Esophagus muscularis mucosa (tissue), 4 donors: ENCODE results near the gene CMTM8. TPM values are rescaled to one million over a fixed set of nuclear protein-coding genes. Genes with fewer than 3 reads are reported as not detected.

ENCODE experiments used
- DNase-seq: peaks from one replicate; pipeline ENCODE4 v3.0.0-alpha.2; 2017; ENCODE audit errors: extremely low spot score
- H3K27ac ChIP-seq, 4 donors: fragments of 200-600 bp; sonication (generic); replicated peaks in 1 of 4; 1 replicate in 3 of 4; 2 replicates in 1 of 4; pipeline ENCODE4 v1.5.1; 2016 to 2019; ENCODE audit warnings: mild to moderate bottlenecking in 1 of 4
- H3K27me3 ChIP-seq, 4 donors: fragments of 200-600 bp; sonication (generic); one replicate each; pipeline versions ENCODE4 v1.5.1 to v1.6.0; 2016 to 2019
- H3K36me3 ChIP-seq, 4 donors: fragments of 200-600 bp; sonication (generic); one replicate each; pipeline ENCODE4 v1.5.1; 2016 to 2019
- H3K4me1 ChIP-seq, 4 donors: fragments of 200-600 bp; sonication (generic); one replicate each; pipeline ENCODE4 v1.5.1; 2016 to 2019
- H3K4me3 ChIP-seq, 4 donors: fragments of 200-600 bp; sonication (generic); 1 replicate in 2 of 4; 2 replicates in 2 of 4; pipeline ENCODE4 v1.5.1; 2016 to 2019; ENCODE audit warnings: mild to moderate bottlenecking in 4 of 4, moderate library complexity in 1 of 4
- H3K9me3 ChIP-seq, 4 donors: fragments of 200-600 bp; sonication (generic); 1 replicate in 3 of 4; 2 replicates in 1 of 4; pipeline ENCODE4 v1.5.1; 2016 to 2019
- CTCF ChIP-seq, 3 experiments: fragments of 200-600 bp in 2 of 3; fragments of 450-650 bp in 1 of 3; sonication (generic) in 2 of 3; IDR thresholded peaks; one replicate each; pipeline ENCODE4 v1.5.1; 2017 to 2019; ENCODE audit warnings: antibody characterized with exemption in 3 of 3, mild to moderate bottlenecking in 2 of 3, moderate library complexity in 1 of 3
- EP300 ChIP-seq: sonication (generic); formaldehyde crosslinking; IDR thresholded peaks from one replicate; pipeline ENCODE4 v1.6.1; 2017; ENCODE audit warnings: antibody characterized with exemption
- POLR2A ChIP-seq: fragments of 450-650 bp; IDR thresholded peaks from one replicate; pipeline ENCODE4 v1.6.1; 2017; ENCODE audit warnings: antibody characterized with exemption, moderate library complexity, mild to moderate bottlenecking, low read depth
- POLR2AphosphoS5 ChIP-seq, 2 donors: sonication (generic); formaldehyde crosslinking; IDR thresholded peaks; one replicate each; pipeline ENCODE4 v1.6.1; 2017; ENCODE audit warnings: antibody characterized with exemption in 2 of 2
- WGBS: methylation state at CpG from one replicate; pipeline ENCODE4 v1.1.5; 2018; 5-methylcytosine and 5-hydroxymethylcytosine counted together
- intact Hi-C: fragments of 100-400 bp; cut with DNase I; formaldehyde crosslinking; loops from one replicate; pipeline ENCODE4 v1.15.1; 2023
- total RNA-seq, 4 donors: library from RNA; depleted of rRNA; stranded (reverse); fragments of >200 nt; gene quantifications; one replicate each; pipeline versions ENCODE4 v1.1.0 to v1.2.1, GENCODE V29; 2016

The CMTM8 gene
- total RNA-seq, 4 donors from 2014 or later: 1.7 to 4.2 (median 3.8) TPM

GRCh38 chr3:32261545-32261944, 23.1 kb downstream of the CMTM8 start:
- 98% methylated on average over 3 of the region's 3 CpGs for WGBS
- Histone ChIP-seq H3K27ac (no peak overlapping the region), H3K4me3 (no peak overlapping the region), H3K27me3 (no peaks in the 10 kb centered on the region), H3K36me3 (no peaks in the 10 kb centered on the region), H3K4me1 (no peaks in the 10 kb centered on the region), H3K9me3 (no peaks in the 10 kb centered on the region)
- intact Hi-C loops: no loop called here
- TF ChIP-seq EP300 (no peak), CTCF (IDR thresholded peaks at IDR 0.05) (no peak), POLR2AphosphoS5 (IDR thresholded peaks at IDR 0.05) (no peak), POLR2A (no peak)
- no peak for DNase-seq

GRCh38 chr3:32262201-32262600, 23.7 kb downstream of the CMTM8 start:
- intact Hi-C loops: no loop called here
- Histone ChIP-seq H3K27ac (no peak overlapping the region), H3K4me3 (no peak overlapping the region), H3K27me3 (no peaks in the 10 kb centered on the region), H3K9me3 (no peaks in the 10 kb centered on the region), H3K36me3 (no peaks in the 10 kb centered on the region), H3K4me1 (no peaks in the 10 kb centered on the region)
- WGBS: 90% methylated on average over 2 of the region's 2 CpGs
- peak; percentile 53 for DNase-seq
- TF ChIP-seq POLR2A (no peak), CTCF (IDR thresholded peaks at IDR 0.05) (no peak), POLR2AphosphoS5 (IDR thresholded peaks at IDR 0.05) (no peak), EP300 (no peak)

GRCh38 chr3:32274306-32274705, 35.8 kb downstream of the CMTM8 start:
- intact Hi-C loops: no loop called here
- Histone ChIP-seq H3K4me1 (no peaks in the 10 kb centered on the region), H3K27me3 (no peaks in the 10 kb centered on the region), H3K27ac (no peak overlapping the region), H3K9me3 (no peaks in the 10 kb centered on the region), H3K36me3 (no peaks in the 10 kb centered on the region), H3K4me3 (no peak overlapping the region)
- WGBS: 84% methylated on average over 1 of the region's 1 CpG
- no peak for TF ChIP-seq EP300
- TF ChIP-seq POLR2AphosphoS5 (IDR thresholded peaks at IDR 0.05): no peak
- no peak for TF ChIP-seq POLR2A
- TF ChIP-seq CTCF (IDR thresholded peaks at IDR 0.05): no peak
- no peak for DNase-seq

- H3K4me1 ChIP-seq: no peaks in the 10 kb centered on the region
- DNase-seq: no peak
- no peaks in the 10 kb centered on the region for H3K9me3 ChIP-seq
- intact Hi-C loops: no loop called here
- H3K27ac ChIP-seq: no peak overlapping the region
- H3K27me3 ChIP-seq: no peaks in the 10 kb centered on the region
- 90% methylated on average over 4 of the region's 4 CpGs for WGBS
- no peak overlapping the region for H3K4me3 ChIP-seq
- no peaks in the 10 kb centered on the region for H3K36me3 ChIP-seq
- TF ChIP-seq POLR2AphosphoS5 (IDR thresholded peaks at IDR 0.05): no peak
Observed at GRCh38 chr3:32275506-32275905, 37.0 kb downstream of the CMTM8 start.

GRCh38 chr3:32276279-32276841, 37.9 kb downstream of the CMTM8 start:
- H3K27me3 ChIP-seq: no peaks in the 10 kb centered on the region
- H3K4me3 ChIP-seq: no peak overlapping the region
- peak; percentile 79 for DNase-seq
- H3K4me1 ChIP-seq: no peaks in the 10 kb centered on the region
- intact Hi-C loops: no loop called here
- WGBS: 62% methylated on average over 4 of the region's 4 CpGs
- H3K36me3 ChIP-seq: no peaks in the 10 kb centered on the region
- TF ChIP-seq EP300 (no peak), POLR2AphosphoS5 (IDR thresholded peaks at IDR 0.05) (no peak), POLR2A (no peak), CTCF (IDR thresholded peaks at IDR 0.05) (no peak)
- no peaks in the 10 kb centered on the region for H3K9me3 ChIP-seq
- H3K27ac ChIP-seq: no peak overlapping the region
